Stimulated activated CD4-positive, alpha-beta T cell treated with anti-CD3 and anti-CD28 coated beads, Interleukin-1b, Interleukin-23, amount 100 ng/mL, for 1 hour (primary cell): ENCODE results near the gene CYTH3.

ENCODE experiments used
- DNase-seq, 2 donors: peaks; one replicate each; pipeline ENCODE4 v3.0.0-alpha.2; 2020; ENCODE audit warnings: low read depth in 2 of 2

Gene CYTH3

DNA sequence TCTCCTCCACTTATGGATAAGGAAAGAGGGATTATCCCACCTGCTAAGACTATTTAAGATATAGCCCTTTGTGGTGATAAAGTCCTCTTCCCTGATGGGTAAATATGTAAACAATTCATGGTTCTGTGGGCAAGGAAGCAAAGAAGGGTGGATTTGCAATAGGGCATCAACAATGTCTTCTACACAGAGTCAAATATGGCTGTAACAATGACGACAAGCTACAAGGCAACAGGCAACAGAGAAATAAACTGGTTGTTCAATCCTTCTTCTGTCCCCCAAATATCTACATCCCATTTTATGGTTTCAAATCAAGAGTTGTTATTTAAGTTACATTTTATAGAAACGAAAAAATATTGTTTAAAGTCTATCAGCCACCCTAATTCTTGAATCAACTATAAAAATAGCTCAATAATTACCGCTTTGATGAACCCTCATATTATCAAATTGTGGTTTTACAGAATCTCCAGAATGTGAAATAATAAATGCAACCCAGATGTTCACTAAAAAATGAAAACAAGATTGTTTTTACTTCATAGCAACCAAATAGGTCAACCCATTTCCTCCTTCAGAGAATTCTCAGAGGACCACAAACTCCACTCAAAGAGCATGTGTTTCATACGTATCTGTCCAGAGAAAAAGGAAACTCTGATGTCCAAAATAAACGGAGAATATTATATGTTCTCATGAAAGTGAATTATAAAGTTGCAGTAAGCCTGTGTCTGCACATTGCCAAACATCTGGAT, 13.8 kb downstream of the CYTH3 start:
- DNase-seq: no peak

GRCh38 chr7:6257675-6258074, 14.7 kb downstream of the CYTH3 start:
- DNase-seq: no peak

- DNase-seq: no peak
These were observed 15.5 kb downstream of the CYTH3 start for GRCh38 chr7:6256677-6257535.

DNA sequence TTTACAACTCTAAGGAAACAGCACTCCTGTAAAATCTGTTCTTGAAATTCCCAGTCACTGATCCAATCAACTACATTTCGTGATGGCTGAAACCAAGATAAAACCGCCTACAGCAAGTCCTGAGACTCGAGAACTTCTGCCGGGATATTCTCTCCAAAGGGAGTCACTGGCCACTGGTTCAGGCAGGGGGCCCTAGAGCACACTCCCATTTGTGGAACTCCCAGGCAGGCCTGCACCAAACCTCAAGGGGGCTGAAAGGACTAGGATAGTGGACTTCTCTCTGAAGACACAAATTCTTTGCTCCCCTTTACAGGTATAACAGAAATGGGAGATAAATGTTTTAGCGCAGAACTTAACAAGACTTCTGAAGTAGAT, 16.3 kb downstream of the CYTH3 start:
- DNase-seq: no peak

GRCh38 chr7:6254866-6255265, 17.6 kb downstream of the CYTH3 start:
- no peak for DNase-seq

- no peak for DNase-seq
These were observed 19.7 kb downstream of the CYTH3 start for GRCh38 chr7:6252748-6253147.

GRCh38 chr7:6252341-6252746, 20.1 kb downstream of the CYTH3 start:
- DNase-seq: no peak

- no peak for DNase-seq
These were observed 20.8 kb downstream of the CYTH3 start for GRCh38 chr7:6251653-6252052.

DNA sequence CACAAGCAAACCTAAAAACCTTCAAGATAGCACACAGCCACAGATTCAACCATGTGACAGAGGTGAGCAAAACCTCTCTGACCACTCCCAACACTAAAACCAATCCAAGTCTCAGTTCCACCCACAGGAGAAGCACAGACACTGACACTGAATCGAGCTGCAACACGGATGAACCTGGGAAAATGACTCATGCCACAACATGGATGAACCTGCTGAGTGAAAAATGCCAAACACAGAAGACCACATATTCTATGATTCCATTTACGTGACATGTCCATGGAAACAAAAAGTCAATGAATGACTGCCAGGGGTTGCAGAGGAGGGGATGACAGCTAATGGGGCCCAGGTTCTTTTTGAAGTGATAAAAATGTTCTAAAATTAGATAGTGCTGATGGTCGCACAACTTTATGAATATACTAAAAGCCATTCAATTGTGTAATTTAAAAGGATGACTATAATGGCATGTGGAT, 22.0 kb downstream of the CYTH3 start:
- no peak for DNase-seq

DNA sequence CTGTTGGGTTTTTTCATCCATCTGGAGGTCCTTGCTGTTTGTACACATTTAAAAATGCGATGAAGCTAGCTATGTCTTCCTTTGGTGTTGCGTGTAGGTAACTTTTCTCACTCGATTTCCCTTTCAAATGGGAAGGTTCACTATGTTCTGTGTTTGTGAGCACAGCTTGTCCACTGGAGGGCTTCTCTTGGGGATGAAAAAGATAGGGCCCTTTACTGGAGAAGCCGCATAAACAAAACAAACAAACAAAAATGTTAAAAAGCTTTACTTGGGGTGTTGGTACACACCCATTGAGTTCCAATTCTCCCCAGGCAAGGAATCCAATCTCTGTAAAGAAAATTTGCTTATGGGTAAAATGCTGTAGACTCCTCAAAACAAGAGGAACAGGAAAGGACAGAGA, 23.4 kb downstream of the CYTH3 start:
- no peak for DNase-seq

GRCh38 chr7:6248581-6248980, 23.8 kb downstream of the CYTH3 start:
- no peak for DNase-seq

DNA sequence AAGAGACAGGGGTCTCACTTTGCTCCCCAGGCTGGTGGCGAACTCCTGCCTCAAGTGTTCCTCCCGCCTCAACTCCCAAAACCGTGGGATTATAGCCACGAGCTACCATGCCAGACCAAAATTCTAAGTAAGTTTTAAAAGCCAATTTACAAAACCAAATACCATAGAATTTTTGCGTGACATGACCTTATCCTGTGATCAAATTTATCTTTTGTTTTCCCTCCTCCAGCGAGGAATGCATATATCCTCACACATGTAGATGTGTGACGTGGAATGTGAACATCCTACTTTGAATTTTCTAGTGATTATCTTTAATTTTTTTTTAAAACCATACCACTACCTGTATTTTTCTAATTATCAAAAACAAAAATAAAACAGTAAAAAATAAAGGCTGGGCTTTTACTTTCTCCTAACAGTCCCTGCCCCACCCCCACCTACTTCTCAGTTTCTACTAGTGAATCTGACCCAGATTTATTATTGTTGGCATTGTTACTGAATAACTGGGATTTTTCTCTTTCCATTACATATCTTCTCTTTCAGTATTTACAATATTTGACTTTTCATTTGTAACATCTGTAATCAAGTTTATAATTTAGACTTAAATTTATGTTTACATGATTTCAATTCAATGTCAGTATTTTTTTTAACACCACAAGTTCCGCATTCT, 26.0 kb downstream of the CYTH3 start:
- no peak for DNase-seq

- DNase-seq: no peak
These were observed 28.4 kb downstream of the CYTH3 start for GRCh38 chr7:6244021-6244420.

GRCh38 chr7:6243168-6243567, 29.3 kb downstream of the CYTH3 start:
- DNase-seq: no peak

DNA sequence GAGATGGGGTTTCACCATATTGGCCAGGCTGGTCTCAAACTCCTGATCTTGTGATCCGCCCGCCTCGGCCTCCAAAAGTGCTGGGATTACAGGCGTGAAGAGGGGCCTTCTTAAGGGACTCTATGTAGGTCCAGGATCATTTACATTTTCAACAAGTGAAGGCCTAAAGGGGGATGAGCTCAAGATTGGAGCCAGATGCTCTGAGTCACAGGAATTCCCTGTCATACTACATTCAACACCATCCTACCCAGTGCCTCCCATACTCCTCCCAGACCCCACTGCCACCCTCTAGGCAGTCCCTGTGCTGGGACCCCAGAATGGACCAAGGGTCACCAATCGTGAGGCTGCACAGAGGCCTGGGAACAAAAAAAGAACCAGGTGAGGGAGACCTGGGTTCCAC, 29.9 kb downstream of the CYTH3 start:
- no peak for DNase-seq

GRCh38 chr7:6241607-6241973, 30.8 kb downstream of the CYTH3 start:
- no peak for DNase-seq

DNA sequence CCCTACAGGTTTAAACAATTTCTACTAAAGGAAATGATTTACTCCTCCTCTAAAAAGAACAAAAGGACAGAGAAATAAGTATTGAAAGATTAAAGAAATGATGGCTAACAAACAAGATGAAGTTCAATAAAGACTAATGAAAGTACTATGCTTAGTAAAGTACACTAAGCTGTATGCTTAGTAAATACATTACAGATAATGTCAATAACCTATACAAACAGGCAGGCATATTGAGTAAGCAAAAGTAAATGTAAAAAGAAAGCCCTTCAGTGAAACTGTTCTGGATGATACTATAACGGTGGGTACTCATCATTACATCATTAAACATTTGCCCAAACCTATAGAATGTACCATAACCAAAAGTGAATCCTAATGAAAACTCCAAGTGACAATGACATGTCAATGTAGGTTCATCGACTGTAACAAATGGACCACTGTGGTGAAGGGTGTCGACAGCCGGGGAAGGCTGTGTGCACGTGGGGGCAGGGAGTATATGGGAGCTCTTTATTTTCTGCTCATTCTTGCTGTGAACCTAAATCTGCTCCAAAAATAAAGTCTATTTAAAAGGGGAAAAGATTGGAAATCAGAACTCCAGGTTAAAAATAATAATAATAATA, 34.0 kb downstream of the CYTH3 start:
- no peak for DNase-seq

DNA sequence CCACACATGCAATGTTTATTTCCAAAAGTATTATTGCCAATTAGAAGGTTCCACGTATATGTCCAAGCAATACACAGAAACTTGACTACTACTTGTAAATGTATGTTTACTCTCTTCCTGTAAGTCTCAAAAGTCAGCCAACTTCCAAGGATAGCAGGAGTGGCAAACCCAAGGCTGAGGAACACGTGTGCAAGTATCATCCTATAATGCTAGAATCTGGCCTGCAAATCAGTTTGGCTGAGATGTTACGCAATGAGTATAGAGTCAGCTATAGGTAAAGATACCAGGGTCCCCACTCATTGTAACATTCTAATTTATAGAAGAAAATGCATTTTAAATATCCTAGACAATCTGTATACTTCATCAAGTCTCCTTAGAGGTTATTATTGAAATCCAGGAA, 34.7 kb downstream of the CYTH3 start:
- DNase-seq: no peak

- DNase-seq: no peak
These were observed 35.4 kb downstream of the CYTH3 start for GRCh38 chr7:6237011-6237410.

DNA sequence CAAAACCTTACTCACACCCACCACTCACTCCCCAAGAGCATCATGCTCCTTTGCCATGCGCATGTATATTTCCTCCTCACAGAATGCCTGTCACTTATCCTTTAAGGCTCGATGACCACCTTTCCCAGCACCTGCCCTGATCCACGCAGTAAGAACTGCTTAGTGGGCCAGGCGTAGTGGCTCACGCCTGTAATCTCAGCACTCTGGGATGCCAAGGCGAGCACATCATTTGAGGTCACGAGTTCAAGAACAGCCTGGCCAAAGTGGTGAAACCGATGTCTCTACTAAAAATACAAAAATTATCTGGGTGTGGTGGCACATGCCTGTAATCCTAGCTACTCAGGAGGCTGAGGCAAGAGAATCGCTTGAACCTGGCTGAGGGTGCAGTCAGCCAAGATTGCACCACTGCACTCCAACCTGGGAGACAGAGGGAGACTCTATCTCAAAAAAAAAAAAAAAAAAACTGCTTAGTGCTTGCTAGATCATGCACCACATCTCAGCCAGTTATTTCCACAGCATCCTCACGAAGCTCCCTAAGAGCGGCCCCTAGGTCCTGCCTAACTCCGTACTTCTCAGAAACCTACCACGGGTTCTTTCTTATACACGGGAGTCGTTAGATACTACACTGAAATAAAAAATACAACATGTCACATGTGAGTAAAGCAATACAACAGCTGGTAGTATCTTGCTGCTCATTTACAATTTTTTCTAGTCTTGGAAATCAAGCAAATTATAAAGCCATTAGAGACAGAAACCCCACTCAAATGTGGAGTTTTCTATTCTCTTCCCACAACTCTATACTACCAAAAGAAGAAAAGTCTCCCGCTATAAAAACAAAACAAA, 37.2 kb downstream of the CYTH3 start:
- DNase-seq: no peak

DNA sequence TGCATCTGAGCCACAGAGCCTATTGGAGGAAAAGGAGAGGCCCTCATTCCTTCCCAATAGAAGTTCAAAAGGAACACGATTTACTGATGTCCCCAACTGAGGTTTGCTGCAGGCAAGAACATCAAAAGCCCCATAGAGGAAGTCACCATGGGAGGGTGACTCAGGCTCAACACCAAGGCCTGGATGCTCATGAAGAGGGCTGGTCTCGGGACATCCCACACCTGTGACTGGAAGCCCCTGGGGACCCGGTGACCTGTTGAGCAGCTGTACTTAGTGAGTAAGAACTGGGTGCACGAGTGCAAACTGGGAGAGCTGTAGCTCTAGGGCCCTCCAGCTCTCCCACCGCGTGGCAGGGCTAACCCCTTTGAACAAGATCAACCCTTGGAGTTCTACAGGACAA, 38.0 kb downstream of the CYTH3 start:
- no peak for DNase-seq
